Esophagus squamous epithelium (tissue), 4 donors: Measurements from ENCODE around the gene FIGN.

Experiments used
- CTCF ChIP-seq, 6 experiments: fragments of 450-650 bp in 4 of 6; fragments of 200-600 bp in 2 of 6; sonication (generic) in 2 of 6; IDR thresholded peaks; one replicate each; pipeline ENCODE4 v1.5.1; 2016 to 2019; ENCODE audit warnings: antibody characterized with exemption in 6 of 6, mild to moderate bottlenecking in 4 of 6, moderate library complexity in 4 of 6
- POLR2A ChIP-seq, 4 donors: fragments of 450-650 bp; IDR thresholded peaks; one replicate each; pipeline ENCODE4 v1.6.1; 2017; ENCODE audit warnings: antibody characterized with exemption in 4 of 4, mild to moderate bottlenecking in 4 of 4, moderate library complexity in 3 of 4

- TF ChIP-seq CTCF (IDR thresholded peaks at IDR 0.05) (no peak), POLR2A (IDR thresholded peaks at IDR 0.05) (no peak)
These were observed 28.8 kb upstream of the FIGN start for GRCh38 chr2:163764566-163764965.
